COR-L47 (cell line): ENCODE measurements around the gene PRPF6.

Experiments
- DNase-seq: peaks from one replicate; lab custom pipeline; 2025; lab: John Stamatoyannopoulos, UW

The PRPF6 gene

GRCh38 chr20:64049060-64049877, 68.3 kb downstream of the PRPF6 start, which contains the start of gene SOX18:
Gene SOX18, minus strand, starts transcription at chr20:64049639. Its CDS starts 123 bp downstream, at chr20:64049516.
- no peak for DNase-seq

DNA sequence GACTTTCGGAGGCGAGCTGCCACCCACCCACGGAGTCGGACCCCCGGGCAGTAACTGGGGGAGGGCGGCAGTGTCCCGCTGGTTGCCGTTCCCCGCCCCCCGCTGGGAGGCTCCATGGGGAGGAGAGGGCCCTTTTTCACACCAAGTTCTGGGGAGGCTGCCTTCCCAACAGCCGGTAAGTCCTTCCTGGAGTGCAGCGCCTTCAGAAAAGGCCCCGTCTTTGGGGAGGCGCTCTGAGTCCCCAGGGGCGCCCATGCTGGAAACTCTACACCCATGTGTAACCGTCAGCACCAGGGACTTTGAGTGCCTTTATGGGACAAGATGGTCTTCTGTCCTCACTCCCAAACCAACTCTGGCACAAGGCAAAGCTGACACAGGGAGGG, 68.9 kb downstream of the PRPF6 start:
- DNase-seq: no peak

DNA sequence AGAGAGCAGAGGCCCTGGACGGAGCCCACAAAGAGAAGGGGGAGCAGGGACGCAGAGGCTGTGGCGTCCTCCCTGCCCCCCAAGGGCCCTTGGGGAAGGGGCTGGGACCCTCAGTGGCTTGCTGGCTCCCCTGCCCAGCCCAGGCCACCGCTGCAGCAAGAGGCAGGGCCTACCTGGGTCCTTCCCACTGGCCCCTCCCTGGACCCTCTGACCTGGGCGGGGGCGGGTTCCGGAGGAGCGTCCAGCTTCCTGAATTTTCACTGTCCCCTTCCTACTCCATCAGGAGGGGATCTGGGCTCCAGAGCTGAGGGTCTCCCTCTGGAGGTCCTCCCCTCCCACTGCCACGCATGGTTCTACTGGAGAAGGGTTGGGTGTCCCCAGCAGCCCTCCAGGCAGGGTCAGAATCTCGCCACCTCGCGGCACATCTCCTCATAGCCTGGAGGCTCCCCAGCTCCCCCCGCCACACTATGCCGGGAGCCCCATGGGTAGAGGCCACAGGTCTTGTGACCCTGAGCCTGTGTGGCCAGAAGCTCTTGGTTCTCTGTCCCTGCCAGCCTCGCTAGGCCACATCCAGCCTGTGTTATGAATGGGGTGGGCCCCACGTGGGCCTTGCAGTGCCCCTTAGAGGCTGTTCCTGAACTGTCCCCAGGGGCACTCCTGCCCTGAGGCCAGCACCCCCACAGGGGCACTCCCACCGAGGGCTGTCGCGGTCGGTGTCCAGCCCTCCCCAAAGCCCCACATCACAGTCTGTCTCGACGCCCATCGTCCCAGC, 69.5 kb downstream of the PRPF6 start:
- DNase-seq: no peak

- no peak for DNase-seq
These were observed 70.1 kb downstream of the PRPF6 start for GRCh38 chr20:64051033-64051452.

DNA sequence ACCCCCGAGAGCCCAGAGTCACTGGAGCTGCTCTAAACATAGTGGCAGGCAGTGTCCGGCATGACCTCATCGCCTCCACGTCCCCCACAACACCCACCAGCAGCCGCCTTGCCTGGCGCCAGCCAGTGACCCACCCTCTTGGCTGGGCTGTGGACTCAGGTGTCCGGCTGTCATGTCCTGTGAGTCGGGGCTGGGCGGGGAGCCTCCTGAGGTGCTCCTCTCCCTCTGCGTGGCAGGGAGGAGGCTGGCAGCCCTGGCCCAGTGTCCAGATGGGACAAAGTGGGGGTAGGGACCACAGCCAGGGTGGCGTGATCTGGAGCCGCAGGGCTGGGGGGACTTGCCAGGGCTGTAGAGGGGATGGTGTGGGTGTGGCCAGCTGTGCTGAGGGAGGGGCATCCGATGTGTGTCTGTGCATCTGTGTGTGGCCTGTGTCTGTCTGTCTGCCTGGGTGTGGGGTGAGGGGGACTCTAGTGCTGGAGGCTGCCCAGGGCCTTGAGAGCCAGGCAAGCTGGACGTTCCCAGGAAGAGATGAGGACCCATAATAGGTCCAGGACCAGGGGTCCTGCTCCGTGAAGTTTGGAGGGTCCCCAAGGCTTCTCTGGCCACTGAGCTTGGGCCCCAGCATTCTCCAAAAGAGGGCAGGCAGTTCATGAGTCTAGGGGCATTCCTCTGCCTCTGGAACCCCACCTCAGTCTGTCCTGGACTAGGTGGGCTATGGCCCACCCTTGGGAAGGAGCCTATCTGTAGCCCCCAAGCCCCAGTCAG, 70.8 kb downstream of the PRPF6 start:
- no peak for DNase-seq

GRCh38 chr20:64052326-64052722, 71.4 kb downstream of the PRPF6 start:
- DNase-seq: no peak

DNA sequence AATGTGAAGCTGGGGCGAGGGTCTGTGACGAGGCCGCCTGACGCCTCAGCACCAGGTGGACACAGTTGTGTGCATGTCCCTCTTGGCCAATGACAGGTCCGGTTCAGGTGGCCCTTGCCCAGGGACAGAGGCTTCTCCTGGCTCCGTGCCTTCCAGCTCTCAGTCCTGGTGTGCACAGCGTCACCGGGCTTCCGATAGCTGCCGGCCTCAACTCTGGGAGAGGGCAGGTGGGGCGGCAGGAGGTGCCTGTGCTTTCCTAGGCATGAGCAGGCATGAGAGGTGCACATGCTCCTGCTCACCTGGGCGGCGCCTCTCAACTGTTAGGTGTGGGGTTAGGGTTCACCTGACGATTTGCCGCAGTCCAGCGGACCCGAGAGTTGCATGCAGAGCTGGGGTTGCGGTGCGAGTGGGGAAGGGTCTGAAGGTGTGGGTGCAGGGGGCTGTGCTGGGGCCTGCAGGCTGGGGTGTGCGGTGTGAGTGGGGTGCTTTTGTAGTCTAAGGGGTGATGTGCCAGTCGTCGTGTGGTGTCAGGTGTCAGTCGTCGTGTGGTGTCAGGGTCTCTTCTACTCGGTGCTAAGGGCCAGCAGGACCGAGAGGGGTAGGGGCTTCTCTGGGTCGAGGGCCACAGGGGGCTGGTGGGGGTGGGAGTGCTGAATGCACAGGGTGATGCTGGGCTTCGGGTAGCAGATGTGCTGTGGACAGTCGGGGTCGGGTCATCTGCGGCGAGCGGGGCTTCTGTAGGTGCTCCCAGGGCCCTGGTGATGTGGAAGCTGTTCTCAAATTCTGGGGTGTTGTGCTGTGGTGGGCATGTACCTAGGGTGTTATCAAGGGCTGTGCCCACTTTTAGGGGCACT, 72.3 kb downstream of the PRPF6 start:
- DNase-seq: no peak

DNA sequence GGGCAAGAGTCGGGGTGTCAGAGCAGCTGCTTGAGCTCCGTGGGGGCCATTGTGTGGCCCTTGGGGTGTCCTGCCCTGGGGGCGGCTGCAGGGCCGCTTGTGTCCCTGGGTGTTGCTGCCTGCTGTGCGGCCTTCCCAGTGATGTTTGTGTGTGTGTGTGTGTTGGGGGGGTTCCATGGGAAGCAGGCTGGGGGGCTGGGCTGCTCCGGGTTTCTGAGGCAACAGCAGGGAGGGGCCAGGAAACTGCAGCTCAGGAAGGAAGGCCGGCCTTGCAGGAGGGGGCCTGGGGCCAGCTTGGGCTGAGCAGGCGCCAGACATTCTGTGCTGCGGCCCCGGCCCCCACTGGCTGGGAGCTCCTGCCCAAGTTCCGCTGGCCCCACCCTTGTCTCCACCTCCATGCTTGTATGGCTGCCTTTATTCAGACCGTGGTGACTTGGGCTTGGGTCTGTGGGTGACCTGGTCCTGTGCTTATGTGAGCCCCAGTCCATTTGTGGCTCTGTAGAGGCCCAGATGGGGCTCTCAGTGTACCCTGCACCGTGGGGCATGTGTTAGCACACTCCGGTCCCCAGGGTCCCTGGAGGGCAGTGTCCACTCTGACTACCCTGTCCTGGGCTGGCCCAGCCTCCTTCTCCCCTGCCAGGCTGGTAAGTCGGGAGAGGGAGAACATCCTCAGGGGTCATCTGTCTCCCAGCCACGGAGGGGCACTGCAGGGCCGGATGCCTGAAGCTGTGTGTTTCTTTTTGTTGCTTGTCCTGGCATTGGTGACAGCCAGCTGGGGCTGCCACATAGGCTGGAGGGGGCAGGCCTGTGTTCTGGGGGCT, 73.1 kb downstream of the PRPF6 start:
- no peak for DNase-seq

DNA sequence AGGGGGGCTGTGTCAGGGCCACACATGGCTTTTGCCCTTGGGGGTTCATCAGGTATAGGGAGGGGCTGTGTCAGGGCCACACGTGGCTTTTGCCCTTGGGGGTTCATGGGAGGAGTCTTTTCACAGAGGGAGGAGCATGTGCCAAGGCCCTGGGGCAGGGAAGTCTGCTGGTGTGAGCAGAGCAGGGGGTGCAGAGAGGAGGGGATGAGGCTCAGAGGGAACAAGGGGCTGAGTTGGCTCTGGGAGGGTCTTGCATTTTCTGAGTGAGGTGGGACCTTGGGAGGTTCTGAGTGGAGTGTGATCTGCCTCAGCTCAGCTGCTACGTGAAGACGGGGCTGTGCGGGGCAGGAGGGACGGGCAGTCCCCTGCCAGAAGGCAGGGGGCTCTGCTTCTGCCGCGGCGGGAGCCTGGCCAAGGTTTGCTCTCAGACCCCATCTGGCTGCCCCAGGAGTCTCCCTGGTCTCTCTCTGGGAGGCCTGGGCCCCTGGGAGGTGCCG, 74.5 kb downstream of the PRPF6 start:
- DNase-seq: no peak

GRCh38 chr20:64055893-64056638, 75.1 kb downstream of the PRPF6 start:
- no peak for DNase-seq

- DNase-seq: no peak
These were observed 75.6 kb downstream of the PRPF6 start for GRCh38 chr20:64056639-64056888.

DNA sequence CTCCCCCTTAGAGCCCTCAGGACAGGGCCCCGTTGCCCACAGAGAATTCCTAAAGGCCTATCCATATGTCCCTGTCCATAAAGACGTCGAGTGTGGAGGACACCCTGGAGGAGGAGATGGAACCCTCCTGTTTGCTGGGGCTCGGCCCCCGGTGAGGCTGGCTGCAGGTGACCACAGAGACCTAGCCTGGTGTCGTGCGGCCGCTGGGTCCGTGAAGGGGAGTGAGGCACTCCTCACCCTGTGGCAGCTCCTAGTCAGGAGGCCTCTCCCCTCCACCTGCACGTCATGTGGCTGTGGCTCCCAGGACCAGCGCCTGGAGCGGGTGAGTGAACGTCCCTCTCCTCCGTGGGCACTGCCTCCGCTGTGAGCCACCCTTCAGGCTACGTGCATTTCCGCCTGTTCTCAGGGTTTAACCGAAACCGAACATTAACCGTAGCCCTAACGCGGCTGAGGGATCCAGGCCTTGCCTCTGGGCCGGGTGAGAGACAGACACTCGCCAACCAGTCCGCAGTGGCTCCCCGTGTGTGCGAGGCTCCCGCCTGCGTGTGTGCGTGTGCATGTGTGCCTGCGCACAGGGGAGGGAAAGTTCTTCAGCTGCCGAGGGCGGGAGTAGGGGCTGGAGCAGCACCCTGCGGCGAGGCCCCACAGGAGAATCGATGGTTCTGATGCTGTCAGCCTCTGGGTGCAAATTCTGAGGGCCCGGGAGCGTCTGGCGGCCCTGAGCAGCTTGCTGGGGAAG, 76.1 kb downstream of the PRPF6 start:
- DNase-seq: no peak

DNA sequence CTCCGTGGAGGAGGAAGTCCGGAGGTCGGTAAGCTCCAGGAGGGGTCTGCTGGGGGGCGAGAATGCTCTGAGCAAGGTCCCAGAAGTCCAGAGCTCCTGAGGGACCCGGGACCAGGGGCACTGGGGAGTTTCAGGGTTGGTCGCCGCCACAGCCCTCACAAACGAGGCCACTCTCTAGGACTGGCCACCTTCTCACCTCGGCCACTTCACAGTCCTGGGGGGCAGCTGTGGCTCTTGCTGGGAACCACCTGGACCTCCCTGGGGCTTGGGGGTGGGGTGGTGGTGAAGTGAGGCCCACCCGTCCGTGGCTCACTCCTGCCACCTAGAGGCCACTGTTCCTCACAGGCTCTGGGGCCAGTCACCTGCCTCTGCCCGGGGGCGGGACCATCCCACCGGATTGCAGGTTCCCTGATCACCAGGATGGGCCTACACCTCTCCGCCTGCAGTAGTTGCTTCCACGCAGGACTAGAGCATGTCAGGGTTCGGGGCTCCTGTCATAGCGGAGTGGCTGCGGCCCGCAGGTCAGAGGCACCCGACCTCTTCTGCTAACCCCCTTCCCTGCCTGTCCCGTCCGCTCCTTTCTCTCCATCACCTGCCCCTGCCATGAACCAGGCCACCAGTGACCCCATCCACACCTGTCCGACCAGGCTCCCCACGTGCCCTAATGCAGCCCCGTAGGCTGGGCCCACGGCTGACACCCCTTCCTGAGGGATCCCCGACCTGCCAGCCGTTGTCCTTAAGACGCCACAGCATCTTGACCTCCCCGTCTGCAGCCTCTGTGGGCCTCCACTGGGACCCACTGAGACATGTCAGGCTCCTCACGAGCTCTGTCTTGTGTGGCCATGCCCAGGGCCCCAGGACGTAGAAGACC, 76.9 kb downstream of the PRPF6 start:
- peak; percentile 70 for DNase-seq

DNA sequence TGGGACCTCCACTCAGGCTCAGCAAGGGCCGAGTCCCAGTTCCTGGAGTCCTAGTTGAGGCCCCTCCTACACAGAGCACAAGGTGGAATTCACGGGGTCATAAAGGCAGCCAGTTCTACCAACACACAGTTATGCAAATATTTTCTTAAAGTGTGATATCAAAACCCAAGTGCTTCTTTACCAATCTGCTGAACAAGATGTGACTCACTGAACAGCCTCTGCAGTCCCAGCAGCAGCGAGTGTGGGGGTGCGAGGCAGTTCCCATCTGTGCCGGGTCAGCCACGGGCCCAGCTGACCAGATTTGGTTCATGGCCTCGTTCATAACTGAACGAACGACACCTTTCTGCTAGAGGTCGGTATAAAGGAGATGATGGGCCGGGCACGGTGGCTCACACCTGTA, 77.6 kb downstream of the PRPF6 start:
- DNase-seq: no peak

- DNase-seq: no peak
These were observed 81.3 kb downstream of the PRPF6 start for GRCh38 chr20:64062276-64062595.

GRCh38 chr20:64062596-64063388, 81.9 kb downstream of the PRPF6 start, which contains the start of gene TCEA2:
Gene TCEA2, plus strand, starts transcription at chr20:64063198. Its CDS starts 115 bp downstream, at chr20:64063313.
- DNase-seq: peak; percentile 93

DNA sequence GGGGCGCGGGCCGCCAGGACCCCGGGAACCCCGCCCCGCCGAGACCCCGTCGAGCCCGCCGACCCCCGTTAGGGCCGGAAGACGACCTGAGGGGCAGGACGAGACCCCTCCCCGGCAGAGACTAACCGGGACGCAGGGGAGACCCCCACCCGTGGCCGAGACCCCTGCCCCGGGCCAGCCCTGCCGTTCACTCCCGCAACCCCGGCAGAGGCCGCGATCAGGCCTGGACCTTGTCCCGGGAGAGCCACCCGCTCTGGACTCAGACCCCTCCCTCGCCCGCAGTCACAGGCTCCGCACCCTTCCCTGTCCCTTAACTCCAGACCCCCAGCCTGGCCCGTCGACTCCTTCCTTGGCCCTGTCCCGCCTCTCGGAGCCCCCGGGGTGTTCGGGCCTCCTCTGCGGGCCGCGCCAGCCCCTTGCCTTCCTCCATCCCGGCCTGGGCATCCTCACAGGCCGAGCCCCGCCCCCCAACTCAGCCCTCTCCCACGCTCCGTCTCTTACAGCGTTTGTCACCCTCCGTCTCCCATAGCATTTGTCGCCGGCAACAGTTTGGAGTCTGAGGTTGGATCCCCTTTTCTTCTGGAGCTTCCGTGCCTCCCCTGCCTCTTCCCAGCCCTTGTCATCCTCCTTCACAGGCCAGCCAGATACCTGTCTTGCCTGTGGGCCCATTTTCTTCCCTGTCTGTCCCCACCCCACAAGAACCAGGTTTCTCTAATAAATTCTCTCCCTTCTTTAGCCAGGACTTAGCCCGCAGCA, 82.6 kb downstream of the PRPF6 start:
- DNase-seq: no peak
